ENCODE measurements around the gene SHLD2.

- TF ChIP-seq EZH2 (IDR thresholded peaks at IDR 0.05), result no peak
- no peak for TF ChIP-seq POLR2AphosphoS5 (IDR thresholded peaks at IDR 0.05; ENCODE audit: borderline replicate concordance, low read depth, low read length)
These were observed 4.2 kb upstream of the SHLD2 start for GRCh38 chr10:87090779-87091178.

Measured in SK-N-MC (cell line).